ENCODE measurements around the gene SUSD3.
"Not testable (repeated sequence)": the region's sequence is repeated elsewhere in the genome, so short reads cannot be mapped to it uniquely, and the experiment has no call there.

SUSD3 gene

DNA sequence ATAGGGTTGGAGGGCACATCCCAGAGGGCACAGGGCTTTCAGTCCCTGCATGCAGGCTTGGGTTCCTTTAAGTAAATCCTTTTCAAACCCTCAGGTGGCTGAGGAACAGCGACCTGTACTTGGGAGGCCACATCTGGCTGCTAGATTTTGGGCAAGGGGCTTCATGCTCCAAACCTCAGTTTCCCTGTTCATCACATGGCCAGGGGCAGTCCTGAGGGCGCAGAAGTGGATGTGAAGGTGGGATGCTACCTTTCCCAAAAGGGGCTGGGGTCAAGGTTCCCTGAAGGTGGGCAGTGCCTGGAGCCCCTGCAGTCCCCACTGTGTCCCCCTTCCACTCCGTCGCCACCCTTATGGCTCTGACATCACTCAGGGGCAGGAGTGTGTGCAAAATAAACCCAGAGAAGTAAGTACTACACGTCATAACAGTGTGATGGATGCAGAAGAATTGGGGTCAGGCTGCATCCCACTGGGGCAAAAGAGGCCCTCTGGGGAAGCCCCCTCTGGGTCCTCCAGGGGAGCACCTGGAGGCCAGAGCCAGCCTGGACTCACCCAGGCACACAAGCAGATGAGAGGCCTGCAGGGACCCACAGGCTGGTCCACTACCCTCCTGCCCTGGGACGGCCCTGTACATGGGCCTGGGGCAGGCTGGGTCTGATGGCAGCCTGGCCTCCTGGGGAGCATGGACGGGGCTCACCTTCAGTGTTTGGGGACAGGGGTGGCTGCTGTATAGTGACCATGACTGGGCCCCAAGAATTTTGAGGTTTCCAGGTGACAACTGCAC, 35.6 kb downstream of the SUSD3 start:
- DNase-seq (ENCODE audit: low read depth), result no peak

DNA sequence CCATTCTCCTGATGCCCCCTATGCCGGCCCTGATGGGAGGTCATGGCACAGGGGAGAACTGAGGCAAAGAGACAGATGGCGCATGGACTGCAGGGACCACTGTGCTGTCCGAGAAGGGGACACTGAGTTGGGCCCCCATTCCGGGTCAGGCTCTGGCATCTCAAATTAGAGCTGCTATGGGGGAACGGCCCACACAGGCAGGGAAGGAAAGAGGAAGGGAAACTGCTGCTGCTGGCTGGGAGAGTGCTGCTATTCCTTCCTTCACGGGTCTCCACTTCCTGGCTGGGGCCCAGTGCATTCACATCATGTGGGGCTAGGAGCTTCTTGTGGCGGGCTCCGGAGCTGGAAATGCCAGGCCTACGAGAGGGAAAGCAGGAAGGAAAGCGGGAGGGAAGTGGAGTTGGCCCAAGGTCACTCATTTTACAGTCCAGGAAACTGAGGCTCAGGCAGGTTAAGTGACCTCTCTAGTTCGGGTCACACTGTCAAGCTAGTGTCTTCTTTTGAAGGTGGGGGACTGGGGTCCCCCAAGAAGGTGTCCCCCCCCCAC, 36.2 kb downstream of the SUSD3 start:
- no peak for DNase-seq (ENCODE audit: low read depth)

DNA sequence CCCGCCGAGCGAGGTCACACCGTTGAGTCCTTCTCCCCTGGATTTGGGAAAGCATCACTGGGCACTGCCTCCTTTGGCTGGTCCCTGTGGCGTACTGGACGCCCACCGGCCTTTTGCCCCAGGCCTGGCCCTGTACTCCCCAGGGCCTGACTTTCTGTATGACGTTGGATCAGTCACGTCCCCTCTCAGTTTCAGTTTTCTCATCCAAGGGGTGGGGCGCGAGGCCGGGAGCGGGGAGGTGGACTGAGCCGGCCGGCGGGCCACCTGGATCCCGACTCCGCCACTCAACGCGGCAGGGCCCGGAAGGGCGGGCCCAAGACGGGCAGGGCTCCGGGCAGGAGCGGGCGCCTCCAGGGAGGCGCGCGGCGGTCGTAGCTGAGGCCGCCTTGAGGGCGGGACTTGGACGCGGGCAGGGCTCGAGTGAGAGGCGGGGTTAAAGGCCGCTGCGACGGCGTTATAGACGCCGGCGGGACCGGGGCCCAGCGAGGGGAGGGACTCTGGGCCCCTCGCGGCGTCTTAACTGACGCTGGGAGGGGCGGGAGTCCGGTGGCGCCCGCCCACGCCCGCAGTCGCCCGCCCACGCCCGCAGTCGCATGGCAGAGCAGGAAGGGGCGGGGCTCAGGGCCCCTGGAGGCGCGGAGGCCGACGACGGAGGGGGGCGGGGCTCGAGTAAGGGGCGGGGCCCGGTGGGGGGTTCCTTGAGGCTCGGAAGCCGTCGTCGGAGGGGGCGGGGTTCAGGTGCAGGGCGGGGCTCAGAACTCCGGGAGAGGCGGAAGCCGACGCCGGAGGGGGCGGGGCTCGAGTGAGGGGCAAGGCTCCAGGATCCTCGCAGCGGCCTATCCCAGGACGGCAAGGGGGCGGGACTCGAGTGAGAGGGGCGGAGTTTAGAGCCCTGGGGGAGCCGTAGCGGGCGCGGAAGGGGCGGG, 37.0 kb downstream of the SUSD3 start:
- DNase-seq (ENCODE audit: low read depth), result peak; percentile 100

GRCh38 chr9:93096131-93096802, 37.8 kb downstream of the SUSD3 start, which contains the start of gene CARD19:
TSS of gene CARD19 (plus strand) at chr9:93096217. CDS start at chr9:93096346, 129 bp downstream.
- DNase-seq (ENCODE audit: low read depth), result no peak

- no peak for DNase-seq (ENCODE audit: low read depth)
Measured at GRCh38 chr9:93096811-93097382, 38.4 kb downstream of the SUSD3 start.

DNA sequence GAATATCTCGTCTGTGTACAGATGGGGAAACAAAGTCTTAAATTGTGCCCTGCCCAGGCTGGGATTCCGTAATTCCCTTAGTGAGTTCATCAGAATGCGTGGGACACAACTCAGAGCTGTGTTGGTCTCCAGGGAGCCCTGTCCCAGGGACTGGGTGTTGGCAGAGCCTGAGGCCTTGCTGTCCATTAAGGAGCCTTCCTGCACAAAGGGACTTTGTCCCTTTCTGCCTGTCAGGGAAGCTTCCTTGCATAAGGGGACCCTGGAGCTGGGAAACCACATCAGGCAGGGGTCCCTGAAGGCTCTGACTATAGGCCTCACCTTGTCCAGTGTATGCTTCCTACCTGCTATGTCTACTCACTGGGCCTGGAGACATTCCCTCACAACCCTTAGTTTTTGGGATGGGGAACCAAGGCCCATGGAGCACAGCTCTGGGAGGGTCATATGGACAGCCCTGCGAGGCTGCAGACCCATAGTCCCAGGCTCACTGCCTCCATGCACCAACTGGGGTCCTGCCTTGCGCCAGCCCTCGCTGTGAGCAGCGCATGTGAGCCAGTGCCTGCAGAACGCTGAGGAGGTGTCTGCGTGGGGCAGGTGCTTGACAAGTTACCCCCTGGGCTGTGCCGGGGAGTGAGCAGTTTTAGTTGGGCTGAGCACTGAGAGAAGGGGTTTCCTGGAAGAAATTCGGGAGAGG, 39.2 kb downstream of the SUSD3 start:
- no peak for DNase-seq (ENCODE audit: low read depth)

DNA sequence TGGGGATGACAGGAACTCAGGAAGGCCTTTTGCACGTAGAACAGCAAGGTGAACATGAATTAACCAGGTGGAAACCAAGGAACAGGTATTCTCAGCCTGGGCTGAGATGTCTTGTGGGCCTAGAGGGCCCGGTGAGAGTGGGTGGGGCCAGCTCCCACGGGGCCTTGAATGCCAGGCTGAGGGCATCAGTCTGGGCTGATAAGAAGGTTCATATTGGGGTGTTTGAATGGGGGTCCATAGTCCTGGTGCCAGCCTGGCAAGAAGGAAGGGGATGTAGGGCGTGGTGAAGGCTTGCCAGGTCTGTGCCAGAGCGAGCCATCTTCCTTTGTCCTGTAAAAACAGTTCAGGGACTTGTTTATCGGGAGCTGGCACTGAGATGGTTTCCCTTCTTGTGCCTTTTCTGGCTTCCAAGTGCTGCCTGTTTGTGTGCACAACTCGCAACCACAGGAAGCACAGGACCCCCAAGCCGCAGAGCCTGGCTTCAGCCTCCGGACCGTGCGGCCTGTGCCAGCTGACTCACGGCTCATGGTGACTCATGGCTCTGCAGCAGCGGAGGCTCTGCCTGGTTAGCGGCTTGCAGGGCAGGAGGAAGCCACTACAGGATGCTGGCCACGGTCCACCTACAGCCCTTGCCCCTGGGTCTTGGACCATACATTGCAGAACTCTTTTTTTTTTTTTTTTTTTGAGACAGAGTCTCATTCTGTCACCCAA, 39.9 kb downstream of the SUSD3 start:
- peak; percentile 56 for DNase-seq (ENCODE audit: low read depth)

DNA sequence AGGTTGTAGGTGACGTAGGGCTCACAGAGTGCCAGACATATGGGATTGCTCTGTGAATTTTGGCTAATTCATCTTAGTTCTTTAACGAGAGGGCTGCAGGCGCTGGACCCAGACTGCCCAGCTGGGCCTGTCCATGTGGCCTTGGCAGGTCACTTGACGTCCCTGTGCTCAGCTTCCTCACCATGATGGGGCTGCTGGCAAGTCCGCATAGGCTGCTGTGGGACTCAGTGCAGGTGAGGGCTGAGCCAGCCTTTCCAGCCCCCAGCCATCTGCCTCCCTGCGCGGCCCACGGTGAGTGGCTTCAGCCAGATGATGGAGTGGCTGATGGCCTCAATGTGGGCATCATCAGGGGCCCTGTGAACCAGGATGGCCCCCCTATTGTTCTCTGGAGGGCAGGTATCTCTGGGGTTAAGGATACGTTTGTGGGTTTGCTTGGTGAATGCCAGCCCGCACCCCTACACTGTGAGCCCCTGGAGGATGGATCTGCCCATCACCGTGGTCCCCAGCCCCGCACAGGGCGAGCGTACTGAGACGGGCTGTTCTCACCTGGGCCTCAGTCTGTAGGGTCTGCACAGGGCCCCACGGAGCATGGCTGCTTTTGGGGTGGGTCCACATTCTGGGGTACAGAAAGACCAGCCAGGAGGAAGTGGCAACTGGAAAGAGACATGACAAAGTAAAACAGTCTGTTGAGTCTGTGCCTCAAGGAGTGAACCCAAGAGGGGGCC, 41.2 kb downstream of the SUSD3 start:
- no peak for DNase-seq (ENCODE audit: low read depth)

DNA sequence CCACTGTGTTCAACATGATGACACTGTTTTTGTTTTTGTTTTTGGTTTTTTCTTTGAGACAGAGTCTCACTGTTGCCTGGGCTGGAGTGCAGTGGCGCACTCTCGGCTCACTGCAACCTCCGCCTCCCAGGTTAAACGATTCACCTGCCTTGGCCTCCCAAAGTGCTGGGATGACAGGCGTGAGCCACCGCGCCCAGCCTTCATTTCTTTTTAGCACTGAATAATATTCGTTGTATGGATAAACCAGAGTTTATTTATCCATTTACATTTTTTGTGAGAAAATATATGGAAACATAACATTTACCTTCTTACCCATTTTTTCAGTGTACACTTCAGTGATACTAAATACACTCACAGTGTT, 41.8 kb downstream of the SUSD3 start:
- DNase-seq (ENCODE audit: low read depth), result no peak

DNA sequence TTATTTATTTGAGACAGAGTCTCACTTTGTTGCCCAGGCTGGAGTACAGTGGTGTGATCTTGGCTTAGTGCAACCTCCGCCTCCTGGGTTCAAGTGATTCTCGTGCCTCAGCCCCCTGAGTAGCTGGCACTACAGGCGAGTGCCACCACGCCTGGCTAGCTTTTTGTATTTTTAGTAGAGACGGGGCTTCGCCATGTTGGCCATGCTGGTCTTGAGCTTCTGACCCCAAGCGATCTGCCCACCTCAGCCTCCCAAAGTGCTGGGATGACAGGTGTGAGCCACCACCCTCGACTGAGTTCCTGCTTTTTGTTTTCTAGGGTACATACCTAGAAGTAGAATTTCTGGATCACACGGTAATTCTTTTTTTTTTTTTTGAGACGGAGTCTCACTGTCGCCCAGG, 42.6 kb downstream of the SUSD3 start:
- not testable (repeated sequence) for DNase-seq (ENCODE audit: low read depth)

DNA sequence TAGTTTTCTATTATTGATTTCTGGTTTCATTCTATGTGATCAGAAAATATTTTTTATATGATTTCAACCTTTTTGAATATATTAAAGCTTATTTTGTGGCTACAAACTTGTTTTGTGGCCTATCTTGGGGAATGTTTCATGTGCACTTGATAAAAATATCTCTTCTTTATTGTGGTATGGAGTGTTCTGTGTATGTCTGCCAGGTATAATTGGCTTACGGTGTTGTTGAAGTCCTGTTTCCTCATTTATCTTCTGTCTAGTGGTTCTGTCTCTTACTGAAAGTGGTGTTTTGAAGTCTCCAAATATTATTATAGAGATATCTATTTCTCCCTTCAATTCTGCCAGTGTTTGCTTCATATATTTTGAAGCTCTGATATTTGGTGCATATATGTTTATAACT, 47.1 kb downstream of the SUSD3 start:
- DNase-seq (ENCODE audit: low read depth), result no peak

- DNase-seq (ENCODE audit: low read depth), result no peak
Measured at GRCh38 chr9:93107151-93107824, 48.8 kb downstream of the SUSD3 start.

DNA sequence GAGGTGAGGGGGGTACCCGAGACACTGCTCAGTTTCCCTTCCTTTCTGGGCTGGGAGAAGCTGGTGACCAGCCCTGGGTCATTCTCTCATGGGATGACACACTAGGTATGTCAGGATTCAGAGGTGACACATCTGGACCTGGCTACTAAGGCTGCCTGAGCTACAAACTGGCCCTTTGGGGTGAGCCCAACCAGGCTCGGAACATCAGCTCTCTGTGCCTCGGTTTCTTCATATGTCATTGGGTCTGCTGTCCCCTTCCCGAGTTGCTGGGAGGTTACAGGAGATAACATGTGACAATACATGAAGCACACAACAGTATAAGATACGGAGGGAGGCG, 49.3 kb downstream of the SUSD3 start:
- no peak for DNase-seq (ENCODE audit: low read depth)

DNA sequence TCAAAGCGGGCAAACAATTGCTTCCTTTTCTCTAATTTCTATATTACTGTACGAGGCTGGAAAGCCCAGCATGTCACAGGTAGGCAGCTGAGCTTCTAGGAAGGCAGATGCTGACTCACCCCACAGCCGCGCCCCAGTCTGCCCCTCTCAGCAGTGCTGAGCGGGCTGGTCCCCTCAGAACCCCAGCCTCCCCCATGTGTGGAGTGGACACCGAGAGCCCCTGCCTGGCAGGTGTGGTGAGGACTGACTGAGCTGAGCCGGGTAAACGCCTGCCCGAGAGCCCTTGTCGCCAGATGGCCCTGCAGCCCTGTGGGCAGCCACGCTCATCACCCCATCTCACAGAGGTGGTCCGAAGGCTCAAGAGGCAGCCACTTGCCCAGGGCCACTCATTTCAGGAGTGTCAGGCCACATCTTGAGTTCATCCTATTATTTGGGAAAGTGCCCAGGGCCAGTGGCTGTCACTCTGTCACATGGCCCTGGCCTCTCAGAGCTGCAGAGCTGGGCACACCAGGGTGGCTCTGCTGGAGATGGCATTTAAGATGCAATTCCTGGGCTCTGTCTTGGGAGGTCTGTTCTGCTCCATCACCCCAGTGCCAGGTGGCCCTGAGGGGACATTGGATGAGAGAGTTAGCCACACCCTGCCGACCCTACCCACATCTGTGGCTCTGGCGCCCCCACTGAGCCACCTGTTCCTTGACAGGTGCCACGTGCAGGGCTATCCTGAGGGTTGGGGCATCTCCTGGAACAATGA, 50.0 kb downstream of the SUSD3 start:
- no peak for DNase-seq (ENCODE audit: low read depth)

- no peak for DNase-seq (ENCODE audit: low read depth)
Measured at GRCh38 chr9:93110311-93110855, 51.9 kb downstream of the SUSD3 start.

GRCh38 chr9:93111001-93111370, 52.5 kb downstream of the SUSD3 start:
- DNase-seq (ENCODE audit: low read depth), result no peak

- no peak for DNase-seq (ENCODE audit: low read depth)
Measured at GRCh38 chr9:93111371-93112115, 53.0 kb downstream of the SUSD3 start.

Measured in stimulated activated CD8-positive, alpha-beta memory T cell treated with anti-CD3 and anti-CD28 coated beads, Interleukin-12 subunit alpha, Interleukin-12 subunit beta, amount 100 ng/mL, for 4 hours (primary cell).